Esophagus squamous epithelium (tissue), 4 donors: ENCODE results near the gene C10orf67.

ENCODE experiments used
- CTCF ChIP-seq, 6 experiments: fragments of 450-650 bp in 4 of 6; fragments of 200-600 bp in 2 of 6; sonication (generic) in 2 of 6; IDR thresholded peaks; one replicate each; pipeline ENCODE4 v1.5.1; 2016 to 2019; ENCODE audit warnings: antibody characterized with exemption in 6 of 6, mild to moderate bottlenecking in 4 of 6, moderate library complexity in 4 of 6
- POLR2A ChIP-seq, 4 donors: fragments of 450-650 bp; IDR thresholded peaks; one replicate each; pipeline ENCODE4 v1.6.1; 2017; ENCODE audit warnings: antibody characterized with exemption in 4 of 4, mild to moderate bottlenecking in 4 of 4, moderate library complexity in 3 of 4

GRCh38 chr10:23173214-23174073 is 171.2 kb downstream of the C10orf67 start:
- no peak for TF ChIP-seq CTCF (IDR thresholded peaks at IDR 0.05)
- TF ChIP-seq POLR2A (IDR thresholded peaks at IDR 0.05), result no peak
